Hepatocyte (in vitro differentiated cells): Measurements from ENCODE around the gene PHF21B. TPM values are rescaled to one million over a fixed set of nuclear protein-coding genes. Genes with fewer than 3 reads are reported as not detected.

Source experiments
- DNase-seq: peaks from one replicate; pipeline ENCODE4 v3.0.0-alpha.2; 2016; ENCODE audit warnings: low spot score
- H2AFZ ChIP-seq: fragments of 200-600 bp; sonication (generic); 2 replicates; pipeline ENCODE4 v1.6.0; 2016; ENCODE audit warnings: antibody characterized with exemption, mild to moderate bottlenecking
- H3K27ac ChIP-seq: fragments of 200-600 bp; sonication (generic); 2 replicates; pipeline ENCODE4 v1.5.1; 2016; ENCODE audit warnings: mild to moderate bottlenecking
- H3K27me3 ChIP-seq: fragments of 200-600 bp; sonication (generic); 2 replicates; pipeline ENCODE4 v1.6.1; 2016
- H3K36me3 ChIP-seq: fragments of 200-600 bp; sonication (generic); replicated peaks from 2 replicates; pipeline ENCODE4 v1.5.1; 2016; ENCODE audit warnings: low read depth; ENCODE audit not compliant: insufficient read depth
- H3K4me1 ChIP-seq: fragments of 200-600 bp; sonication (generic); 2 replicates; pipeline ENCODE4 v1.5.1; 2016; ENCODE audit warnings: mild to moderate bottlenecking, moderate library complexity; ENCODE audit not compliant: insufficient read depth
- H3K4me2 ChIP-seq: fragments of 200-600 bp; sonication (generic); 2 replicates; pipeline ENCODE4 v1.6.0; 2016
- H3K4me3 ChIP-seq: fragments of 200-600 bp; sonication (generic); 2 replicates; pipeline ENCODE4 v1.5.1; 2016; ENCODE audit warnings: mild to moderate bottlenecking
- H3K79me2 ChIP-seq: fragments of 200-600 bp; sonication (generic); 2 replicates; pipeline ENCODE4 v1.6.0; 2017; ENCODE audit warnings: mild to moderate bottlenecking
- H3K9me2 ChIP-seq: fragments of 200-600 bp; sonication (generic); replicated peaks from 2 replicates; pipeline ENCODE4 v1.6.0; 2017; ENCODE audit warnings: mild to moderate bottlenecking; ENCODE audit not compliant: insufficient read depth
- H3K9me3 ChIP-seq: fragments of 200-600 bp; sonication (generic); 2 replicates; pipeline ENCODE4 v1.5.1; 2016; ENCODE audit warnings: low read depth, mild to moderate bottlenecking
- H4K20me1 ChIP-seq: fragments of 200-600 bp; sonication (generic); 2 replicates; pipeline ENCODE4 v1.6.0; 2016; ENCODE audit warnings: mild to moderate bottlenecking; ENCODE audit not compliant: insufficient read depth, poor library complexity, severe bottlenecking
- CTCF ChIP-seq: fragments of 200-600 bp; sonication (generic); IDR thresholded peaks from 2 replicates; pipeline ENCODE4 v1.5.1; 2016; ENCODE audit warnings: antibody characterized with exemption, mild to moderate bottlenecking; ENCODE audit not compliant: poor library complexity
- EZH2 ChIP-seq: fragments of 200-600 bp; sonication (generic); IDR thresholded peaks from 2 replicates; pipeline ENCODE4 v1.6.1; 2016; ENCODE audit warnings: antibody characterized with exemption, mild to moderate bottlenecking, borderline replicate concordance
- EZH2phosphoT487 ChIP-seq: fragments of 200-600 bp; sonication (generic); IDR thresholded peaks from one replicate; pipeline ENCODE4 v1.6.1; 2018; ENCODE audit warnings: antibody characterized with exemption, mild to moderate bottlenecking, low read depth, moderate library complexity; ENCODE audit not compliant: unreplicated experiment, severe bottlenecking
- WGBS: methylation state at CpG from one replicate; pipeline ENCODE4 v1.1.6; 2016; ENCODE audit warnings: low lambda C conversion rate; ENCODE audit errors: missing lambda C conversion rate; 5-methylcytosine and 5-hydroxymethylcytosine counted together
- polyA plus RNA-seq: library from polyadenylated mRNA; unstranded; fragments of >200 nt; fragmentation: Nextera tagmentation; extraction: Ambion mirVana; gene quantifications from 2 replicates; pipeline ENCODE4 v1.2.1, GENCODE V29; 2016
- total RNA-seq: library from RNA; depleted of rRNA; stranded (reverse); fragments of >200 nt; gene quantifications from 2 replicates; pipeline ENCODE4 v1.2.3, GENCODE V29; 2014

Gene PHF21B
- total and polyA plus RNA-seq, 2 experiments from 2014 or later = 0.86 to 1.9 TPM

- H3K27ac ChIP-seq = no peak overlapping the region
- no peak for TF ChIP-seq EZH2phosphoT487
- TF ChIP-seq CTCF = no peak
- TF ChIP-seq EZH2 = no peak
- H3K4me1 ChIP-seq = peaks cover 4% of the 10 kb centered on the region
- 89% methylated on average over 15 of the region's 15 CpGs for WGBS
- no peak for DNase-seq
- H4K20me1 ChIP-seq = no peaks in the 10 kb centered on the region
- H3K4me2 ChIP-seq = no peak overlapping the region
- no peaks in the 10 kb centered on the region for H3K9me3 ChIP-seq
- H3K4me3 ChIP-seq = no peak overlapping the region
- no peaks in the 10 kb centered on the region for H3K9me2 ChIP-seq
- no peaks in the 10 kb centered on the region for H3K36me3 ChIP-seq
- H2AFZ ChIP-seq = no peak overlapping the region
- peaks cover 6% of the 10 kb centered on the region for H3K79me2 ChIP-seq
- H3K27me3 ChIP-seq = peaks cover 16% of the 10 kb centered on the region
These were observed 8.2 kb downstream of the PHF21B start for GRCh38 chr22:45001653-45002052.

- peaks cover 3% of the 10 kb centered on the region for H3K4me1 ChIP-seq
- peaks cover 6% of the 10 kb centered on the region for H3K79me2 ChIP-seq
- H4K20me1 ChIP-seq = peaks cover 1% of the 10 kb centered on the region
- H3K27me3 ChIP-seq = peaks cover 10% of the 10 kb centered on the region
- no peaks in the 10 kb centered on the region for H3K36me3 ChIP-seq
- no peak for DNase-seq
- H3K4me3 ChIP-seq = no peak overlapping the region
- no peak overlapping the region for H2AFZ ChIP-seq
- no peak overlapping the region for H3K4me2 ChIP-seq
- no peaks in the 10 kb centered on the region for H3K9me2 ChIP-seq
- no peaks in the 10 kb centered on the region for H3K9me3 ChIP-seq
- no peak overlapping the region for H3K27ac ChIP-seq
- no peak for TF ChIP-seq EZH2
- no peak for TF ChIP-seq EZH2phosphoT487
- no peak for TF ChIP-seq CTCF
- WGBS = 95% methylated on average over 14 of the region's 14 CpGs
These were observed 9.5 kb downstream of the PHF21B start for GRCh38 chr22:45000330-45000729.

- WGBS = 91% methylated on average over 13 of the region's 13 CpGs
- Histone ChIP-seq H4K20me1 (peaks cover 4% of the 10 kb centered on the region), H3K9me2 (no peaks in the 10 kb centered on the region), H3K4me2 (no peak overlapping the region), H3K27ac (no peak overlapping the region), H2AFZ (no peak overlapping the region), H3K36me3 (no peaks in the 10 kb centered on the region), H3K4me1 (peaks cover 5% of the 10 kb centered on the region), H3K27me3 (peaks cover 7% of the 10 kb centered on the region), H3K79me2 (peaks cover 6% of the 10 kb centered on the region), H3K4me3 (no peak overlapping the region), H3K9me3 (no peaks in the 10 kb centered on the region)
- TF ChIP-seq EZH2phosphoT487 = no peak
- no peak for DNase-seq
These were observed 10.1 kb downstream of the PHF21B start for GRCh38 chr22:44999687-45000086.

GRCh38 chr22:44999231-44999630 lies 10.6 kb downstream of the PHF21B start:
- no peak for DNase-seq
- TF ChIP-seq EZH2 (no peak), EZH2phosphoT487 (no peak), CTCF (no peak)
- Histone ChIP-seq H3K27me3 (peaks cover 3% of the 10 kb centered on the region), H3K79me2 (peaks cover 6% of the 10 kb centered on the region), H3K9me2 (no peaks in the 10 kb centered on the region), H4K20me1 (peaks cover 4% of the 10 kb centered on the region), H3K27ac (no peak overlapping the region), H3K4me3 (no peak overlapping the region), H3K4me2 (no peak overlapping the region), H3K36me3 (no peaks in the 10 kb centered on the region), H3K4me1 (peaks cover 7% of the 10 kb centered on the region), H2AFZ (no peak overlapping the region), H3K9me3 (no peaks in the 10 kb centered on the region)
- 93% methylated on average over 14 of the region's 15 CpGs for WGBS
